HG03571 (cell line): ENCODE results near the gene RNF144A.
A peak's percentile ranks its signal among the peaks of the same experiment; 100 is the strongest.

ENCODE experiments used
- ATAC-seq: cut with Tn5 transposase; IDR thresholded peaks from one replicate; pipeline ENCODE4 v1.9.1; 2021; ENCODE audit not compliant: unreplicated experiment

RNF144A gene

GRCh38 chr2:7040547-7040946, 123.3 kb downstream of the RNF144A start:
- no peak for ATAC-seq

- ATAC-seq, result no peak
Measured at GRCh38 chr2:7041421-7041820, 124.2 kb downstream of the RNF144A start.

- ATAC-seq, result no peak
Measured at GRCh38 chr2:7043690-7044089, 126.5 kb downstream of the RNF144A start.

GRCh38 chr2:7044253-7045250, 127.3 kb downstream of the RNF144A start:
- ATAC-seq, result no peak

- ATAC-seq, result no peak
Measured at GRCh38 chr2:7045601-7046590, 128.7 kb downstream of the RNF144A start.

- ATAC-seq, result no peak
Measured at GRCh38 chr2:7047661-7048060, 130.4 kb downstream of the RNF144A start.

- no peak for ATAC-seq
Measured at GRCh38 chr2:7048762-7049294, 131.6 kb downstream of the RNF144A start.

GRCh38 chr2:7052404-7052803, 135.2 kb downstream of the RNF144A start:
- ATAC-seq, result peak; percentile 97

- no peak for ATAC-seq
Measured at GRCh38 chr2:7053650-7054265, 136.5 kb downstream of the RNF144A start.

- peak; percentile 64 for ATAC-seq
Measured at GRCh38 chr2:7057865-7058400, 140.7 kb downstream of the RNF144A start.

- no peak for ATAC-seq
Measured at GRCh38 chr2:7060156-7060555, 142.9 kb downstream of the RNF144A start.

GRCh38 chr2:7060631-7061449, 143.6 kb downstream of the RNF144A start:
- ATAC-seq, result no peak

GRCh38 chr2:7061450-7061789, 144.2 kb downstream of the RNF144A start:
- no peak for ATAC-seq

GRCh38 chr2:7061921-7062320, 144.7 kb downstream of the RNF144A start:
- ATAC-seq, result no peak

- no peak for ATAC-seq
Measured at GRCh38 chr2:7063789-7064188, 146.6 kb downstream of the RNF144A start.

- no peak for ATAC-seq
Measured at GRCh38 chr2:7068457-7068856, 151.2 kb downstream of the RNF144A start.

GRCh38 chr2:7070483-7070882, 153.3 kb downstream of the RNF144A start:
- ATAC-seq, result no peak

- no peak for ATAC-seq
Measured at GRCh38 chr2:7071154-7071553, 153.9 kb downstream of the RNF144A start.

GRCh38 chr2:7071916-7072556, 154.8 kb downstream of the RNF144A start:
- ATAC-seq, result peak; percentile 69
